Neural progenitor cell (in vitro differentiated cells): ENCODE data around the gene UBE2L6.

Experiments
- EZH2 ChIP-seq: fragments of 200-600 bp; sonication (generic); IDR thresholded peaks from 2 replicates; pipeline ENCODE4 v1.6.1; 2017; ENCODE audit warnings: antibody characterized with exemption, mild to moderate bottlenecking, moderate library complexity
- EZH2phosphoT487 ChIP-seq: fragments of 200-600 bp; sonication (generic); IDR thresholded peaks from 2 replicates; pipeline ENCODE4 v1.6.1; 2017; ENCODE audit warnings: antibody characterized with exemption
- TF ChIP-seq, protein P1 (sequence below): fragments of 200-600 bp; sonication (generic); IDR thresholded peaks from 2 replicates; pipeline ENCODE4 v1.5.1; 2017; ENCODE audit warnings: antibody characterized with exemption, mild to moderate bottlenecking

DNA sequence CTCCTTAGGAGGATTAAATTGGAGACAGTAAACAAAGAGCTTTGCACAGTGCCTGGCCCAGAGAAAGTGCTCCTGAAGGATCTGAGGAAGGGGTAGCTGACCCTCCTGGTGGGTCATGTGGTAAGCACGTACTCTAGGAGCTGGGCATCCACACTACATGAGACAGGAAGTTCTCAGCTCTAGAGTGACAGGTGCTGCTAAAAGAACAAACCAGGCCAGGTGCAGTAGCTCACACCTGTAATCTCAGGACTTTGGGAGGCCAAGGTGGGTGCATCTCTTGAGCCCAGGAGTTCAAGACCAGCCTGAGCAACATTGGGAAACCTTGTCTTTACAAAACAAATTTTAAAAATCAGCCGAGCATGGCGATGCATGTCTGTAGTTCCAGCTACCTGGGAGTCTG lies 65.1 kb downstream of the UBE2L6 start:
- TF ChIP-seq, protein P1, sequence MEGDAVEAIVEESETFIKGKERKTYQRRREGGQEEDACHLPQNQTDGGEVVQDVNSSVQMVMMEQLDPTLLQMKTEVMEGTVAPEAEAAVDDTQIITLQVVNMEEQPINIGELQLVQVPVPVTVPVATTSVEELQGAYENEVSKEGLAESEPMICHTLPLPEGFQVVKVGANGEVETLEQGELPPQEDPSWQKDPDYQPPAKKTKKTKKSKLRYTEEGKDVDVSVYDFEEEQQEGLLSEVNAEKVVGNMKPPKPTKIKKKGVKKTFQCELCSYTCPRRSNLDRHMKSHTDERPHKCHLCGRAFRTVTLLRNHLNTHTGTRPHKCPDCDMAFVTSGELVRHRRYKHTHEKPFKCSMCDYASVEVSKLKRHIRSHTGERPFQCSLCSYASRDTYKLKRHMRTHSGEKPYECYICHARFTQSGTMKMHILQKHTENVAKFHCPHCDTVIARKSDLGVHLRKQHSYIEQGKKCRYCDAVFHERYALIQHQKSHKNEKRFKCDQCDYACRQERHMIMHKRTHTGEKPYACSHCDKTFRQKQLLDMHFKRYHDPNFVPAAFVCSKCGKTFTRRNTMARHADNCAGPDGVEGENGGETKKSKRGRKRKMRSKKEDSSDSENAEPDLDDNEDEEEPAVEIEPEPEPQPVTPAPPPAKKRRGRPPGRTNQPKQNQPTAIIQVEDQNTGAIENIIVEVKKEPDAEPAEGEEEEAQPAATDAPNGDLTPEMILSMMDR, result no peak
- TF ChIP-seq EZH2phosphoT487 (no peak), EZH2 (no peak)
